Measurements from ENCODE around the gene ADARB2.

GRCh38 chr10:1698185-1698584 lies 39.1 kb downstream of the ADARB2 start:
- TF ChIP-seq GABPA (IDR thresholded peaks at IDR 0.05; ENCODE audit: low read depth) (no peak), CHD2 (IDR thresholded peaks at IDR 0.05; ENCODE audit: low read length, partially characterized antibody) (no peak), EP300 (IDR thresholded peaks at IDR 0.05; ENCODE audit: borderline replicate concordance in 1 of 2, low read depth in 1 of 2, low read length in 1 of 2) (no peak), FOXM1 (IDR thresholded peaks at IDR 0.05; ENCODE audit: low read depth) (no peak), JUND (IDR thresholded peaks at IDR 0.05) (no peak), CTCF (IDR thresholded peaks at IDR 0.05) (no peak), POLR2AphosphoS5 (IDR thresholded peaks at IDR 0.05; ENCODE audit: low read depth, low read length) (no peak)
- TF ChIP-seq, protein P1, sequence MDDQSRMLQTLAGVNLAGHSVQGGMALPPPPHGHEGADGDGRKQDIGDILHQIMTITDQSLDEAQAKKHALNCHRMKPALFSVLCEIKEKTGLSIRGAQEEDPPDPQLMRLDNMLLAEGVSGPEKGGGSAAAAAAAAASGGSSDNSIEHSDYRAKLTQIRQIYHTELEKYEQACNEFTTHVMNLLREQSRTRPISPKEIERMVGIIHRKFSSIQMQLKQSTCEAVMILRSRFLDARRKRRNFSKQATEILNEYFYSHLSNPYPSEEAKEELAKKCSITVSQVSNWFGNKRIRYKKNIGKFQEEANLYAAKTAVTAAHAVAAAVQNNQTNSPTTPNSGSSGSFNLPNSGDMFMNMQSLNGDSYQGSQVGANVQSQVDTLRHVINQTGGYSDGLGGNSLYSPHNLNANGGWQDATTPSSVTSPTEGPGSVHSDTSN (IDR thresholded peaks at IDR 0.05), result no peak
